OCI-LY1 (cell line): Measurements from ENCODE around the gene VWA1.
"Not testable (repeated sequence)": the region's sequence is repeated elsewhere in the genome, so short reads cannot be mapped to it uniquely, and the experiment has no call there.

Source experiments
- H2AFZ ChIP-seq: fragments of 200-600 bp; sonication (generic), shearing (Covaris generic); 2 replicates; pipeline ENCODE4 v1.6.0; 2014; ENCODE audit warnings: antibody characterized with exemption, mild to moderate bottlenecking, low read length
- H3F3A ChIP-seq: fragments of 200-600 bp; sonication (generic), shearing (Covaris generic); 2 replicates; pipeline ENCODE4 v1.6.0; 2014; ENCODE audit warnings: mild to moderate bottlenecking, antibody characterized with exemption, low read length, moderate library complexity; ENCODE audit not compliant: insufficient read depth
- H3K27ac ChIP-seq: fragments of 200-600 bp; sonication (generic); 2 replicates; pipeline ENCODE4 v1.5.1; 2014; ENCODE audit warnings: low read length, mixed run types, mild to moderate bottlenecking, low read depth; ENCODE audit not compliant: poor library complexity, severe bottlenecking
- H3K27me3 ChIP-seq: fragments of 200-600 bp; sonication (generic); 2 replicates; pipeline ENCODE4 v1.6.0; 2014; ENCODE audit warnings: antibody characterized with exemption, mild to moderate bottlenecking, low read length, moderate library complexity; ENCODE audit not compliant: insufficient read depth
- H3K36me3 ChIP-seq: fragments of 200-600 bp; sonication (generic); 2 replicates; pipeline ENCODE4 v1.6.1; 2014; ENCODE audit warnings: mild to moderate bottlenecking, antibody characterized with exemption, low read length, moderate library complexity, mixed read lengths; ENCODE audit not compliant: insufficient read depth
- H3K4me1 ChIP-seq: fragments of 200-600 bp; sonication (generic); 2 replicates; pipeline ENCODE4 v1.5.1; 2014; ENCODE audit warnings: mild to moderate bottlenecking, low read length, moderate library complexity; ENCODE audit not compliant: insufficient read depth, severe bottlenecking
- H3K4me2 ChIP-seq: fragments of 200-600 bp; sonication (generic), shearing (Covaris generic); 2 replicates; pipeline ENCODE4 v1.6.1; 2014; ENCODE audit warnings: low read length
- H3K4me3 ChIP-seq: fragments of 200-600 bp; sonication (generic); 2 replicates; pipeline ENCODE4 v1.5.1; 2014; ENCODE audit warnings: low read length, low read depth, mild to moderate bottlenecking, mixed read lengths; ENCODE audit not compliant: poor library complexity, severe bottlenecking
- H3K79me2 ChIP-seq: fragments of 200-600 bp; shearing (Covaris generic); 2 replicates; pipeline ENCODE4 v1.6.1; 2016; ENCODE audit warnings: mixed run types, low read length, mixed read lengths; ENCODE audit not compliant: insufficient read depth
- H3K9ac ChIP-seq: fragments of 200-600 bp; sonication (generic), shearing (Covaris generic); 2 replicates; pipeline ENCODE4 v1.6.1; 2014; ENCODE audit warnings: mild to moderate bottlenecking, low read length, mixed read lengths
- H3K9me2 ChIP-seq: fragments of 200-600 bp; sonication (generic), shearing (Covaris generic); 2 replicates; pipeline ENCODE4 v1.6.1; 2014; ENCODE audit warnings: low read depth, mild to moderate bottlenecking, low read length, mixed read lengths
- H3K9me3 ChIP-seq: fragments of 200-600 bp; shearing (Covaris generic); 2 replicates; pipeline ENCODE4 v1.6.1; 2014; ENCODE audit warnings: low read length, mixed read lengths
- H4K20me1 ChIP-seq: fragments of 200-600 bp; sonication (generic), shearing (Covaris generic); 2 replicates; pipeline ENCODE4 v1.6.0; 2016; ENCODE audit warnings: mild to moderate bottlenecking, low read length; ENCODE audit not compliant: insufficient read depth
- CTCF ChIP-seq: fragments of 200-600 bp; sonication (generic), shearing (Covaris generic); IDR thresholded peaks from 2 replicates; pipeline ENCODE4 v1.5.1; 2017; ENCODE audit warnings: mild to moderate bottlenecking, antibody characterized with exemption, low read length, moderate library complexity, mixed read lengths
- EZH2 ChIP-seq: fragments of 200-600 bp; sonication (generic), shearing (Covaris generic); IDR thresholded peaks from 2 replicates; pipeline ENCODE4 v1.8.0; 2017; ENCODE audit warnings: borderline replicate concordance, mixed run types, mild to moderate bottlenecking, antibody characterized with exemption, low read length, moderate library complexity, mixed read lengths

Gene VWA1

GRCh38 chr1:1462318-1462966 lies 27.0 kb downstream of the VWA1 start:
- no peak overlapping the region for H2AFZ ChIP-seq
- peak overlapping the region; percentile 49 for H3K4me3 ChIP-seq
- peak overlapping the region; percentile 53; the same call in 1 of the 2 replicates for H3K9ac ChIP-seq
- H3K9me2 ChIP-seq = no peaks in the 10 kb centered on the region
- H3K79me2 ChIP-seq = no peaks in the 10 kb centered on the region
- H3K4me1 ChIP-seq = peaks cover 16% of the 10 kb centered on the region
- H3K27me3 ChIP-seq = no peaks in the 10 kb centered on the region
- H3K27ac ChIP-seq = peak overlapping the region; percentile 69
- H3K9me3 ChIP-seq = no peaks in the 10 kb centered on the region
- peak overlapping the region; percentile 60 for H3K4me2 ChIP-seq
- no peaks in the 10 kb centered on the region for H3F3A ChIP-seq
- no peaks in the 10 kb centered on the region; the same call in 1 of the 2 replicates for H3K36me3 ChIP-seq
- no peaks in the 10 kb centered on the region for H4K20me1 ChIP-seq
- TF ChIP-seq CTCF (no peak), EZH2 (no peak)

- Histone ChIP-seq H3K36me3 (no peaks in the 10 kb centered on the region; the same call in 1 of the 2 replicates), H3K79me2 (no peaks in the 10 kb centered on the region), H3K9me3 (no peaks in the 10 kb centered on the region), H3K27me3 (no peaks in the 10 kb centered on the region), H3K27ac (no peak overlapping the region), H4K20me1 (no peaks in the 10 kb centered on the region), H3K9me2 (no peaks in the 10 kb centered on the region), H3K4me3 (no peak overlapping the region), H3F3A (no peaks in the 10 kb centered on the region), H3K9ac (no peak overlapping the region), H3K4me2 (no peak overlapping the region), H2AFZ (no peak overlapping the region), H3K4me1 (peaks cover 16% of the 10 kb centered on the region)
- TF ChIP-seq CTCF (no peak), EZH2 (no peak)
Measured at GRCh38 chr1:1463312-1463711, 27.8 kb downstream of the VWA1 start.

GRCh38 chr1:1468196-1468985 lies 32.9 kb downstream of the VWA1 start:
- Histone ChIP-seq H3K4me1 (peaks cover 20% of the 10 kb centered on the region), H3K79me2 (peaks cover 11% of the 10 kb centered on the region)
- not testable (repeated sequence) for H3F3A ChIP-seq, H3K9me2 ChIP-seq, H3K9ac ChIP-seq, H3K4me2 ChIP-seq, H3K27me3 ChIP-seq, H4K20me1 ChIP-seq, H2AFZ ChIP-seq, H3K27ac ChIP-seq, H3K9me3 ChIP-seq, H3K4me3 ChIP-seq, H3K36me3 ChIP-seq
